Panc1 (cell line): ENCODE data around the gene SERPINE2. TPM values are rescaled to one million over a fixed set of nuclear protein-coding genes. Genes with fewer than 3 reads are reported as not detected.

Experiments
- ATAC-seq: fragments of 200-7000 bp; cut with Tn5 transposase; 2 replicates; pipeline ENCODE4 v1.9.1; 2020; ENCODE audit warnings: mild to moderate bottlenecking, moderate library complexity
- BruUV-seq: library from RNA; stranded (reverse); fragments of 400-500 nt; replicated peaks from 2 replicates; lab custom pipeline; 2021; lab: Mats Ljungman, UMichigan
- CTCF ChIA-PET: fragments of 300-600 bp; sonication (Branson Sonifier 250); formaldehyde crosslinking; loops from one replicate; lab custom pipeline; 2022; ENCODE audit warnings: antibody characterized with exemption; lab: Charles Lee
- POLR2A ChIA-PET: fragments of 300-600 bp; sonication (Branson Sonifier 250); formaldehyde crosslinking; loops from one replicate; lab custom pipeline; 2022; ENCODE audit warnings: antibody characterized with exemption; lab: Charles Lee
- DNase-seq: peaks from one replicate; pipeline ENCODE4 v3.0.0-alpha.2; 2010; ENCODE audit warnings: low read depth, low spot score
- H3K27ac ChIP-seq: 2 replicates; pipeline ENCODE4 v1.5.1; 2011; ENCODE audit warnings: mild to moderate bottlenecking, low read length, inconsistent platforms
- H3K27me3 ChIP-seq: fragments of 200-500 bp; sonication (Bioruptor generic); 2 replicates; pipeline ENCODE4 v1.6.0; 2014; ENCODE audit warnings: low read length, inconsistent platforms; ENCODE audit not compliant: control insufficient read depth, insufficient read depth
- H3K36me3 ChIP-seq: fragments of 200-500 bp; sonication (Bioruptor generic); 2 replicates; pipeline ENCODE4 v1.5.1; 2014; ENCODE audit warnings: inconsistent platforms, mild to moderate bottlenecking, low read length, moderate library complexity; ENCODE audit not compliant: control insufficient read depth, insufficient read depth
- H3K4me1 ChIP-seq: 2 replicates; pipeline ENCODE4 v1.5.1; 2011; ENCODE audit warnings: inconsistent platforms, mild to moderate bottlenecking, low read length, moderate library complexity; ENCODE audit not compliant: control insufficient read depth, insufficient read depth
- H3K4me3 ChIP-seq, 2 experiments: 2 replicates each; pipeline ENCODE4 v1.5.1; 2011 to 2012; ENCODE audit warnings: low read depth in 2 of 2, low read length in 2 of 2, mild to moderate bottlenecking in 2 of 2, inconsistent platforms in 1 of 2, moderate library complexity in 1 of 2
- H3K9me3 ChIP-seq: fragments of 200-500 bp; sonication (Bioruptor generic); 2 replicates; pipeline ENCODE4 v1.5.1; 2014; ENCODE audit warnings: low read depth, mild to moderate bottlenecking, inconsistent platforms, low read length, moderate library complexity; ENCODE audit not compliant: control insufficient read depth, insufficient read depth
- POLR2AphosphoS5 ChIP-seq: IDR thresholded peaks from 2 replicates; pipeline ENCODE4 v1.6.1; 2012; ENCODE audit warnings: mild to moderate bottlenecking, low read depth, low read length, moderate library complexity
- SIN3A ChIP-seq: IDR thresholded peaks from 2 replicates; pipeline ENCODE4 v1.6.1; 2012; ENCODE audit warnings: low read depth, mild to moderate bottlenecking, low read length, moderate library complexity, borderline replicate concordance; ENCODE audit not compliant: insufficient read depth
- TCF7L2 ChIP-seq: IDR thresholded peaks from 2 replicates; pipeline ENCODE4 v1.6.1; 2011; ENCODE audit warnings: mild to moderate bottlenecking, low read depth, low read length, inconsistent platforms
- in situ Hi-C: cut with HindIII; loops from 2 replicates; pipeline ENCODE4 v1.10.0; 2016; ENCODE audit warnings: low sequenced_read_pairs, low pct_unique_long_range_greater_than_20kb
- intact Hi-C: fragments of 100-400 bp; cut with micrococcal nuclease; formaldehyde crosslinking; loops from one replicate; pipeline ENCODE4 v1.10.0; 2022; ENCODE audit not compliant: unreplicated experiment
- total RNA-seq: library from RNA; stranded (reverse); gene quantifications from one replicate; pipeline ENCODE4 v1.2.1, GENCODE V29; 2021; ENCODE audit not compliant: unreplicated experiment
- TF ChIP-seq, protein P1 (sequence below): fragments of 450-650 bp; IDR thresholded peaks from 2 replicates; pipeline ENCODE4 v1.5.1; 2017; ENCODE audit warnings: mild to moderate bottlenecking
- TF ChIP-seq, protein P2 (sequence below), 2 experiments: IDR thresholded peaks; 2 replicates each; pipeline ENCODE4 v1.6.1; 2011 to 2012; ENCODE audit warnings: low read depth in 2 of 2, control low read depth in 1 of 2, low read length in 1 of 2, mild to moderate bottlenecking in 1 of 2, moderate library complexity in 1 of 2; ENCODE audit not compliant: insufficient read depth in 1 of 2

SERPINE2 gene
- total RNA-seq, 1 experiment from 2014 or later = 3.1 TPM

DNA sequence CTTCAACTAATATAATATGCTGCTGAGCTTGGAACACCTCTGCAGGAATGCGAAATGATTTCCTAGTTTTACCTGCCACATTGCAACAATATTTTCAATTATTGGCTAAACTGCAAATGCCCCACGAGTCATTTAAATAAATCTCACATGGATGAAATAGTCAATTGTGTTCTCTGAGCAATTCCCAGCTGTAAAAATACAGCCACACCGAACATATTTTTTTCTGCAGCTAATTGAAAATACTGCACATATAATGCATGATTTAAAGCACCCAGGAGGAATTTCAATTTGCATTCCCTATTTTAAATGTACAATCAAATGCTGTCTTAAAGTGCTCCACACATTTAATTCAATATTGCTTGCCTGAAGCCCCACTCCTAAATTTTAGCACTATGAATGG, 18.6 kb downstream of the SERPINE2 start:
- DNase-seq = no peak
- in situ Hi-C loops (no loop called here), intact Hi-C loops (no loop called here)
- TF ChIP-seq, protein P1, sequence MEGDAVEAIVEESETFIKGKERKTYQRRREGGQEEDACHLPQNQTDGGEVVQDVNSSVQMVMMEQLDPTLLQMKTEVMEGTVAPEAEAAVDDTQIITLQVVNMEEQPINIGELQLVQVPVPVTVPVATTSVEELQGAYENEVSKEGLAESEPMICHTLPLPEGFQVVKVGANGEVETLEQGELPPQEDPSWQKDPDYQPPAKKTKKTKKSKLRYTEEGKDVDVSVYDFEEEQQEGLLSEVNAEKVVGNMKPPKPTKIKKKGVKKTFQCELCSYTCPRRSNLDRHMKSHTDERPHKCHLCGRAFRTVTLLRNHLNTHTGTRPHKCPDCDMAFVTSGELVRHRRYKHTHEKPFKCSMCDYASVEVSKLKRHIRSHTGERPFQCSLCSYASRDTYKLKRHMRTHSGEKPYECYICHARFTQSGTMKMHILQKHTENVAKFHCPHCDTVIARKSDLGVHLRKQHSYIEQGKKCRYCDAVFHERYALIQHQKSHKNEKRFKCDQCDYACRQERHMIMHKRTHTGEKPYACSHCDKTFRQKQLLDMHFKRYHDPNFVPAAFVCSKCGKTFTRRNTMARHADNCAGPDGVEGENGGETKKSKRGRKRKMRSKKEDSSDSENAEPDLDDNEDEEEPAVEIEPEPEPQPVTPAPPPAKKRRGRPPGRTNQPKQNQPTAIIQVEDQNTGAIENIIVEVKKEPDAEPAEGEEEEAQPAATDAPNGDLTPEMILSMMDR = no peak
- Histone ChIP-seq H3K36me3 (no peaks in the 10 kb centered on the region), H3K4me1 (no peaks in the 10 kb centered on the region), H3K27ac (no peak overlapping the region), H3K4me3 (no peak overlapping the region), H3K27me3 (no peaks in the 10 kb centered on the region), H3K9me3 (no peaks in the 10 kb centered on the region)
- ChIA-PET CTCF (no interaction called here), POLR2A (no interaction called here)
- no peak for ATAC-seq
- no TSS peak for BruUV-seq

DNA sequence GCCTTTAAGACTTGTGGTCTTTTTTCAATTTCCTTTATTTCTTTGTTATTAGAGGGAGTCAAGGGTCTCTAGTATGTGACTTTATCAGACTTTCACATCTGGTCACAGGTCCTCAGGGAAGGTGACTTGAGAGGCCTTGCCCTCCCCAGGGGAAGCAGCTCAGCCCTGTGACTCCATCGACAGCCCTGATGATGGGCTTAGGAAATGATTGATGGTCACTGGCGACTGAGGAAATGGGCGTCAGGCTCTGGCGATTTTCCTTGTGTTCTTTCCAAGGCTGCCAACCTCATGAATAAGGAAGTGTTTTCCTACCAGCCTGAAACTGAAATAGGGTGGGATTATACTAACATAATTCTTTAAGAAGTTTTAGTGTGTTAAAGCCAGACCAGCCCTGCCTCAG, 21.1 kb downstream of the SERPINE2 start:
- DNase-seq (no peak), ATAC-seq (no peak)
- no TSS peak for BruUV-seq
- no peaks in the 10 kb centered on the region for H3K27me3 ChIP-seq
- intact Hi-C loops = no loop called here
- in situ Hi-C loops = no loop called here
- POLR2A ChIA-PET = no interaction called here
- no peak overlapping the region for H3K4me3 ChIP-seq
- CTCF ChIA-PET = no interaction called here
- TF ChIP-seq POLR2AphosphoS5 (no peak), SIN3A (no peak), TCF7L2 (no peak)
- TF ChIP-seq, protein P1 = no peak
- TF ChIP-seq, protein P2, sequence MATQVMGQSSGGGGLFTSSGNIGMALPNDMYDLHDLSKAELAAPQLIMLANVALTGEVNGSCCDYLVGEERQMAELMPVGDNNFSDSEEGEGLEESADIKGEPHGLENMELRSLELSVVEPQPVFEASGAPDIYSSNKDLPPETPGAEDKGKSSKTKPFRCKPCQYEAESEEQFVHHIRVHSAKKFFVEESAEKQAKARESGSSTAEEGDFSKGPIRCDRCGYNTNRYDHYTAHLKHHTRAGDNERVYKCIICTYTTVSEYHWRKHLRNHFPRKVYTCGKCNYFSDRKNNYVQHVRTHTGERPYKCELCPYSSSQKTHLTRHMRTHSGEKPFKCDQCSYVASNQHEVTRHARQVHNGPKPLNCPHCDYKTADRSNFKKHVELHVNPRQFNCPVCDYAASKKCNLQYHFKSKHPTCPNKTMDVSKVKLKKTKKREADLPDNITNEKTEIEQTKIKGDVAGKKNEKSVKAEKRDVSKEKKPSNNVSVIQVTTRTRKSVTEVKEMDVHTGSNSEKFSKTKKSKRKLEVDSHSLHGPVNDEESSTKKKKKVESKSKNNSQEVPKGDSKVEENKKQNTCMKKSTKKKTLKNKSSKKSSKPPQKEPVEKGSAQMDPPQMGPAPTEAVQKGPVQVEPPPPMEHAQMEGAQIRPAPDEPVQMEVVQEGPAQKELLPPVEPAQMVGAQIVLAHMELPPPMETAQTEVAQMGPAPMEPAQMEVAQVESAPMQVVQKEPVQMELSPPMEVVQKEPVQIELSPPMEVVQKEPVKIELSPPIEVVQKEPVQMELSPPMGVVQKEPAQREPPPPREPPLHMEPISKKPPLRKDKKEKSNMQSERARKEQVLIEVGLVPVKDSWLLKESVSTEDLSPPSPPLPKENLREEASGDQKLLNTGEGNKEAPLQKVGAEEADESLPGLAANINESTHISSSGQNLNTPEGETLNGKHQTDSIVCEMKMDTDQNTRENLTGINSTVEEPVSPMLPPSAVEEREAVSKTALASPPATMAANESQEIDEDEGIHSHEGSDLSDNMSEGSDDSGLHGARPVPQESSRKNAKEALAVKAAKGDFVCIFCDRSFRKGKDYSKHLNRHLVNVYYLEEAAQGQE (IDR thresholded peaks at IDR 0.05; ENCODE audit: insufficient read depth in 1 of 2, low read depth in 2 of 2, low read length in 1 of 2) = no peak
- no peaks in the 10 kb centered on the region for H3K9me3 ChIP-seq
- H3K27ac ChIP-seq = no peak overlapping the region
- no peaks in the 10 kb centered on the region for H3K4me1 ChIP-seq
- H3K36me3 ChIP-seq = no peaks in the 10 kb centered on the region

DNA sequence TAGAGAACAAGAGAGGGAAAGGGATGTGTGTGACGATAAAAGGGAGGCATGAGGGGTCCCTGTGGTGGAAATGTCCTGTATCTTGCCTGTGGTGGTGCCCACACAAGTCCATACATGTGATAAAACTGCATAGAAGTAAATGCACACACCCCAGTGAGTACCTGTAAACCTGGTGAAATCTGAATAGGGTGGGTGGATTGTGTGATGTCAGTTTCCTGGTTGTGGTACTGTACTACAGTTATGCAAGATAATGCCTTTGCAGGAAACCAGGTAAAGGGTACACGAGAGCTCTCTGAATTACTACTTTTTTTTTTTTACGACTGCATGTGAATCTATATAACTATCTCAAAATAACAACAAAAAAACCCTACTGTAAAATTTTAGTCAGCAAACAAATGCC, 22.1 kb downstream of the SERPINE2 start:
- ATAC-seq (no peak), DNase-seq (no peak)
- ChIA-PET CTCF (no interaction called here), POLR2A (no interaction called here)
- in situ Hi-C loops = no loop called here
- BruUV-seq = no TSS peak
- H3K4me1 ChIP-seq = no peaks in the 10 kb centered on the region
- no peaks in the 10 kb centered on the region for H3K36me3 ChIP-seq
- H3K9me3 ChIP-seq = no peaks in the 10 kb centered on the region
- H3K4me3 ChIP-seq = no peak overlapping the region
- TF ChIP-seq, protein P1 = no peak
- TF ChIP-seq SIN3A (no peak), TCF7L2 (no peak), POLR2AphosphoS5 (no peak)
- TF ChIP-seq, protein P2 (IDR thresholded peaks at IDR 0.05; ENCODE audit: insufficient read depth in 1 of 2, low read depth in 2 of 2, low read length in 1 of 2) = no peak
- no peak overlapping the region for H3K27ac ChIP-seq
- intact Hi-C loops = no loop called here
- no peaks in the 10 kb centered on the region for H3K27me3 ChIP-seq
